GM21529 (cell line): ENCODE data around the gene ADH5.
A peak's percentile ranks its signal among the peaks of the same experiment; 100 is the strongest.
"Not testable (repeated sequence)": the region's sequence is repeated elsewhere in the genome, so short reads cannot be mapped to it uniquely, and the experiment has no call there.

Experiments used
- ATAC-seq: cut with Tn5 transposase; IDR thresholded peaks from one replicate; pipeline ENCODE4 v1.9.1; 2021; ENCODE audit not compliant: unreplicated experiment

The ADH5 gene

GRCh38 chr4:99038213-99038612, 50.4 kb downstream of the ADH5 start:
- ATAC-seq = no peak

GRCh38 chr4:99033956-99034355, 54.6 kb downstream of the ADH5 start:
- no peak for ATAC-seq

GRCh38 chr4:99029852-99030251, 58.7 kb downstream of the ADH5 start:
- ATAC-seq = no peak

- ATAC-seq = peak; percentile 53
Observed at GRCh38 chr4:99029018-99029735, 59.4 kb downstream of the ADH5 start.

GRCh38 chr4:99028187-99028586, 60.4 kb downstream of the ADH5 start:
- ATAC-seq = peak; percentile 56

GRCh38 chr4:99027304-99027703, 61.3 kb downstream of the ADH5 start:
- ATAC-seq = no peak

GRCh38 chr4:99025506-99025905, 63.1 kb downstream of the ADH5 start:
- no peak for ATAC-seq

- no peak for ATAC-seq
Observed at GRCh38 chr4:99024481-99025275, 63.9 kb downstream of the ADH5 start.

GRCh38 chr4:99023800-99024251, 64.8 kb downstream of the ADH5 start:
- ATAC-seq = not testable (repeated sequence)

- no peak for ATAC-seq
Observed at GRCh38 chr4:99022566-99022965, 66.0 kb downstream of the ADH5 start.

- no peak for ATAC-seq
Observed at GRCh38 chr4:99021386-99021785, 67.2 kb downstream of the ADH5 start.
